Measurements from ENCODE around the gene ZNRF1.

- TF ChIP-seq CTCF (IDR thresholded peaks at IDR 0.05; ENCODE audit: low read depth, low read length, missing input control) (no peak), FOXA2 (IDR thresholded peaks at IDR 0.05) (no peak), REST (IDR thresholded peaks at IDR 0.05) (no peak), TAF1 (conservative IDR thresholded peaks at IDR 0.05) (no peak), MAX (IDR thresholded peaks at IDR 0.05) (no peak), EGR1 (IDR thresholded peaks at IDR 0.05; ENCODE audit: low read depth in 2 of 2) (no peak)
These were observed 66.3 kb downstream of the ZNRF1 start for GRCh38 chr16:75065149-75065505.
